Activated CD8-positive, alpha-beta memory T cell treated with anti-CD3 and anti-CD28 coated beads, Interleukin-2, amount 50 U/mL, for 4 hours (primary cell): ENCODE measurements around the gene CHST3.
A peak's percentile ranks its signal among the peaks of the same experiment; 100 is the strongest.
"Not testable (repeated sequence)": the region's sequence is repeated elsewhere in the genome, so short reads cannot be mapped to it uniquely, and the experiment has no call there.

ENCODE experiments used
- DNase-seq: peaks from one replicate; pipeline ENCODE4 v3.0.0-alpha.2; 2020

CHST3 gene

GRCh38 chr10:71964098-71964742 lies at the start of gene CHST3:
TSS of gene CHST3 (plus strand) at chr10:71964395. CDS start at chr10:72005843, 41,448 bp downstream.
- DNase-seq = no peak

- DNase-seq = no peak
Measured at GRCh38 chr10:71916827-71917226, 47.4 kb upstream of the CHST3 start.

- no peak for DNase-seq
Measured at GRCh38 chr10:71918992-71919391, 45.2 kb upstream of the CHST3 start.

- not testable (repeated sequence) for DNase-seq
Measured at GRCh38 chr10:71919956-71920539, 44.1 kb upstream of the CHST3 start.

GRCh38 chr10:71920540-71921323 lies 43.5 kb upstream of the CHST3 start:
- no peak for DNase-seq

- no peak for DNase-seq
Measured at GRCh38 chr10:71921324-71922027, 42.7 kb upstream of the CHST3 start.

DNA sequence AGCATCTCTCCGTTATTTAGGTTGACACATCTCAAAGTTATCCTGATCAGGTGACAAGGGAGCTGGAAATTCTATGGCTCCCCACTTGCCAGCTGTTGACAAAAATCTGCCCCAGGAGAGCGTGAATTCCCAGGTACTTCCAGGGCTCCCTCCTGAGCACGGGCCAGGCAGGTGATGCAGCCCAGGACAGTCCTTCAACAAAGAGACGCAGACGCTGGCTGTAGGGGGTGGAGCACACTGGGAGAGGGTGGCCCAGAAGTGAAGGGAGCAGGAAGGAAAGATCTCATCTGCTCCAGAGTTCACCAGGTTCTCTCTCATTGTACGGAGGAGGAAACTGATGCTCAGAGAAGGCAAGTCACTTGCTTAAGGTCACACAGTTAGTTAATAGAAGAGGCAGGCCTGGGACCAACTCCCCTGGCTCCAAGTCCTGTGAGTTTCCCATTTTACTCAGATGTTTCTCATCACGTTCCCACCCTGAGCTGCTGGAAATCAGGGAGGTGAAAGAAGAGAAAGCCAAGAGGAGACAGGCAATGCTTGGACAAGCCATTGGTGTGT lies 41.0 kb upstream of the CHST3 start:
- no peak for DNase-seq

GRCh38 chr10:71924771-71925170 lies 39.4 kb upstream of the CHST3 start:
- DNase-seq = no peak

- no peak for DNase-seq
Measured at GRCh38 chr10:71927159-71927558, 37.0 kb upstream of the CHST3 start.

DNA sequence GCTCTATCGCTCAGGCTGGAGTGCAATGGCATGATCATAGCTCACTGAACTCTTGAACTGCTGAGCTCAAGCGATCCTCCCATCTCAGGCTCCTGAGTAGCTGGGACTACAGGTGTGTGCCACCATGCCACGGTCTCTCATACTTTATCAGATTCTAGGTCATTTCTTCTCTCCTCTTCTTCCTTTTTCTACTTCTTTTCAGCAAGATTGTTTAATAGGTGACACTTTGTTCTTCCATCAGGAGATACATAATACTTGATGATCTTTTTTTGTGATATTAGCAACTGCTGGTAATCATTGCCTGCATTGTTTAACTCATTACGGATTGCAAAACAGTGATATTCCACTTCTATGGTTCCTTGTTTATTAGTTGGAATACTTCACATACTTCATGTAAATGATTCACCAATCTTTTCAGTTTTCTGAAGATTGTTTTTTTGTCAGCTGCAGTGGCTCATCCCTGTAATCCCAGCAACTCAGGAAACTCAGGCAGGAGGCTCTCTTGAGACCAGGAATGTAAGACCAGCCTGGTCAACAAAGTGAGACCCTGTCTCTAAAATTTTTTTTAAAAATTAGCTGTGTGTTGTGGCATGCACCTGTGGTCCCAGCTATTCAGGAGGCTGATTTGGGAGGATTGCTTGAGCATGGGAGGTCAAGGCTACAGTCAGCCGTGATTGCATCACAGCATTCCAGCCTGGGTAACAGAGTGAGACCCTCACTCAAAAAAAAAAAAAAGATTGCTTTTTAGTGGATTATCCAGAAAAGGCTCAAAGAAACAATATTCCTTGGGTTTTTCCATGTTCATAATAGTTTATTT lies 36.2 kb upstream of the CHST3 start:
- no peak for DNase-seq

DNA sequence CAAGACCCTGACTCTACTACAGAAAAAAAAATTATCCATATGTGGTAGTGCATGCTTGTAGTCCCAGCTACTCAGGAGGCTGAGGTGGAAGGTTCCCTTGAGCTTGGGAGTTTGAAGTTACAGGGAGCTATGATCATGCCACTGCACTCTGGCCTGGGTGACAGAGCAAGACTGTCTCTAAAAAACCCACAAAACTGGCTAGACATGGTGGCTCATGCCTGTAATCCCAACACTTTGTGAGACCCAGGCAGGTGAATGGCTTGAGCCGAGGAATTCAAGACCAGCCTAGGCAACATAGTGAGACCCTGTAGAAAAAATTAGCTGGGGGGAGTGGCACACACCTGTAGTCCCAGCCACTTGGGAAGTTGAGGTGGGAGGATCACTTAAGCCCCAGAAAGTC lies 32.9 kb upstream of the CHST3 start:
- no peak for DNase-seq

GRCh38 chr10:71933651-71934050 lies 30.5 kb upstream of the CHST3 start:
- peak; percentile 55 for DNase-seq

DNA sequence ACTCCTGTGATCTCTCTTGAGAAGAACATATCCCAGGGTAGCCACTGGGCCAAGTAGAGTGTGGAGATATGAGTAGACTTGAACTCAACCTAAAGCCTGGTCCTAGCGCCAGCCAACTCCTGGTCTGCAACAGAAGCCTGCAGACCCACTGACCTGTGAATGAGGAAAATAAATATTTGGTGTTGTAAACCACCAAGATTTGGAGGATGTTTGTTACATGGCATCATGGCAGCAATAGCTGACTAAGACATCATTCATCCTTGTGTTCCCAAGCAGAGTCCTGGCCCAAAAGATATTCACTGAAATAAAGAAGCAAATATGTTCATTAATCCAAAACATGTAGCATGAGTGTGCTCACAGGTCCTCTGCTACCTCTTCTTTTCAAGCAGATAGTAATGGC lies 26.0 kb upstream of the CHST3 start:
- DNase-seq = no peak

- no peak for DNase-seq
Measured at GRCh38 chr10:71939304-71939703, 24.9 kb upstream of the CHST3 start.

DNA sequence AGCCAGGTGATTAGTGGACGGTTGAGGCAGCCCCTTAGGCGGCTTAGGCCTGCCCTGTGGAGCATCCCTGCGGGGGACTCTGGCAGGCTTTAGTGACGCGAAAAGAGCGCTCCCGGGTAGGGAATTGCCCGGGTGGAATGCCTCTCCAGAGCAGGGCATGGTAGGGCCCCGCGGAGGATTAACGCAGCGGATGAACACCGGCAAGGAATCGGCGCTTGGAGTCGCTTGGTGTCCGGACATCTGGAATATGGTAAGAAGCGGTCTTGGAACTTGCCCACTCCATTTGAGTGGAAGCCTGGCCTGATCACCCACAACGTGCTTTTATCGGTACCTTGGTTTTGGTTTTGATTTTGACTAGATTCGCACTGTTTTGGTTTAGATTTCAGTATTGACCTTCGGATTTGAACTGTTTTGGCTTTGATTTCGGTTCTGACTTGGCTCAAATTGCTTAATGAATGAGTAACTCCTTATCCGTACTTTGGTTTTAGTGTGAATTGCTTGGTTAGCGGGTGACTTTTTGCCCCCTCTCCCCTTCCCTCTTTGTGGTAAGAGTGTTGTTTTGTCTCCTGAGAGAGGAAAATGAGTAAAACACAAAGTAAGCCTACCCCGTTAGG lies 24.2 kb upstream of the CHST3 start:
- DNase-seq = no peak

DNA sequence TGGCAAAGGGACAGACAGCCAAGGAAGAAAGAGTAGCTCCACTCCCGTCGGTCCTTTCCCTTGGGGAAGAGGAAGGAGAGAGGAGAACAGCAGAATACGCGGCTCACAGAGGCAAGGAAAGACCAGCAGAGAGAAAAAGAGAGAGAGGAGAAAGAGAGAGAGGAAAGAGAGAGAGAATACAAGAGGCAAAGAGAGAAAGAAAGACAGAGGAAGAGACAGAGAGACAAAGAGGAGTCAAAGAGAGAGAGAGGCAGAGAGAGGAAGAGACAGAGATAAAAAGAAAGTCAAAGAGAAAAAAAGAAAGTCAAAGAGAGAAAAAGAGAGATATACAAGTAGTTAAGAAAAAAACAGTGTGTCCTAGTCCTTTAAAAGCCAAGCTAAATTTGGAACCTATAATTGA lies 23.4 kb upstream of the CHST3 start:
- DNase-seq = no peak

GRCh38 chr10:71941318-71941717 lies 22.9 kb upstream of the CHST3 start:
- no peak for DNase-seq

DNA sequence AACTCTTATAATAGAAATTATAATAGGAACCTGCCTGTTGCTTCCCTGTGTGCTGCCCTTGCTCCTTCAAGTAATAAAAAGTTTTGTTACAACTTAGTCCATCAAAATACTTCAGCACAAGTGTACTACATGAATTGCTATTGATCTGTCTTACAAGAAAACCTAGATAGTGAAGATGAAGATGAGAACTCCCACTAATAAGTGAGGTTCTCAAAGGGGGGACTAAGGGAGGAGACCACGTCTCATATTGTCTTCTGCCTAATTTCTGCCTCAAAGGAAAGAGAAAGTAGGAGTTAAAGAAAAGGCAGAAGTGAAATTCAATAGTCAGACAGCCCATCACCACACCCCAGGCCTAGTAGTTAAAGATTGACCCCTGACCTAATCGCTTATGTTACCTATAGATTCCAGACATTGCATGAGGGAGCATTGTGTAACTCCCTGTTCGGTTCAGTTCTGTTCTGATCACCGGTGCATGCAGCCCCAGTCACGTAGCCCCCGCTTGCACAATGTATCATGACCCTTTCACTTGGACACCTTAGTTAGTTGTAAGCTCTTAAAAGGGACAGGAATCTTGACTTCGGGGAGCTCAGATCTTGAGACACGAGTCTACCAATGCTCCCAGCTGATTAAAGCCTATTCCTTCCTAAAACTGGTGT lies 18.2 kb upstream of the CHST3 start:
- no peak for DNase-seq

DNA sequence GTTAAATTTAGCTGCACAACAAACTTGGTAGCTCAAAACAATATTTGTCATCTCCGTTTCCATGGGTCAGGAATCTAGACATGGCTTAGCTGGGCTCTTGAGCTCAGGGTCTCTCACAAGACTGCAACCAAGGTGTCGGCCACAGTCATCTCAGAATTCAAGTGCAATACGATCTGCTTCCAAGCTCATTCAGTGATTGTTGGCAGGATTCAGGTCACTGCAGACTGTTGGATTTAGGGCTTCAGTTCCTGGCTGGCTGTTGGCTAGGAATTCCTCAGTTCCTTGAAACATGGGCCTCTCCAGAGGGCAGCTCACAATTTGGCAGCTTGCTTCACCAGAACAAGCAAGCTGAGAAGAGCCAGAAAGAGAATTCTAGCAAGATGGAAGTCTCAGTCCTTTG lies 17.5 kb upstream of the CHST3 start:
- DNase-seq = no peak

GRCh38 chr10:71948496-71949067 lies 15.6 kb upstream of the CHST3 start:
- DNase-seq = no peak

GRCh38 chr10:71950683-71951082 lies 13.5 kb upstream of the CHST3 start:
- no peak for DNase-seq
